IMR-90 (cell line): ENCODE measurements around the gene IPO13. TPM values are rescaled to one million over a fixed set of nuclear protein-coding genes. Genes with fewer than 3 reads are reported as not detected.

Experiments
- ATAC-seq: fragments of 200-7000 bp; cut with Tn5 transposase; 2 replicates; pipeline ENCODE4 v1.9.1; 2020; ENCODE audit warnings: low read depth, mild to moderate bottlenecking, moderate library complexity
- BruUV-seq: library from RNA; stranded (reverse); fragments of 400-500 nt; replicated peaks from 2 replicates; lab custom pipeline; 2021; lab: Mats Ljungman, UMichigan
- CTCF ChIA-PET: fragments of 300-600 bp; formaldehyde crosslinking; extraction: SDS; loops from one replicate; lab custom pipeline; 2021; ENCODE audit warnings: antibody characterized with exemption; lab: Yijun Ruan, JAX
- POLR2A ChIA-PET: fragments of 300-600 bp; sonication (Branson Sonifier 250); formaldehyde crosslinking; loops from one replicate; lab custom pipeline; 2022; ENCODE audit warnings: antibody characterized with exemption; ENCODE audit not compliant: unreplicated experiment; lab: Charles Lee
- DNase-seq: peaks from one replicate; pipeline ENCODE4 v3.0.0; 2013
- H2AFZ ChIP-seq: replicated peaks from 2 replicates; pipeline ENCODE3; 2013; ENCODE audit warnings: low read length, mild to moderate bottlenecking; ENCODE audit not compliant: poor library complexity
- H2AK5ac ChIP-seq: 2 replicates; pipeline ENCODE4 v1.6.1; 2013; ENCODE audit warnings: low read depth, low read length, inconsistent platforms
- H2AK9ac ChIP-seq: replicated peaks from 2 replicates; pipeline ENCODE3; 2013; ENCODE audit warnings: mild to moderate bottlenecking, low read depth, low read length, moderate library complexity; ENCODE audit not compliant: poor library complexity
- H2BK120ac ChIP-seq: 2 replicates; pipeline ENCODE4 v1.6.1; 2013; ENCODE audit warnings: low read depth, low read length, inconsistent platforms
- H2BK15ac ChIP-seq: 3 replicates; pipeline ENCODE4 v1.6.1; 2013; ENCODE audit warnings: low read depth, low read length, inconsistent platforms
- H2BK20ac ChIP-seq: 2 replicates; pipeline ENCODE4 v1.6.1; 2013; ENCODE audit warnings: low read depth, mild to moderate bottlenecking, inconsistent platforms, low read length, moderate library complexity
- H2BK5ac ChIP-seq: 2 replicates; pipeline ENCODE4 v1.6.1; 2013; ENCODE audit warnings: mild to moderate bottlenecking, low read depth, low read length, inconsistent platforms; ENCODE audit not compliant: poor library complexity, severe bottlenecking
- H3K14ac ChIP-seq: replicated peaks from 2 replicates; pipeline ENCODE4 v1.6.1; 2013; ENCODE audit warnings: low read depth, low read length, inconsistent platforms
- H3K18ac ChIP-seq: 2 replicates; pipeline ENCODE4 v1.6.1; 2013; ENCODE audit warnings: low read depth, low read length, control low read depth
- H3K23ac ChIP-seq: 2 replicates; pipeline ENCODE4 v1.6.1; 2013; ENCODE audit warnings: low read depth, low read length, inconsistent platforms
- H3K27ac ChIP-seq: 2 replicates; pipeline ENCODE4 v1.5.1; 2013; ENCODE audit warnings: mild to moderate bottlenecking, control low read depth, low read length; ENCODE audit not compliant: insufficient read depth
- H3K27me3 ChIP-seq: 2 replicates; pipeline ENCODE4 v1.6.1; 2013; ENCODE audit warnings: low read length; ENCODE audit not compliant: control insufficient read depth, insufficient read depth
- H3K36me3 ChIP-seq: 2 replicates; pipeline ENCODE4 v1.6.1; 2013; ENCODE audit warnings: low read length, mixed read lengths; ENCODE audit not compliant: control insufficient read depth, insufficient read depth
- H3K4ac ChIP-seq: 2 replicates; pipeline ENCODE4 v1.6.1; 2013; ENCODE audit warnings: low read depth, low read length, inconsistent platforms
- H3K4me1 ChIP-seq: 2 replicates; pipeline ENCODE4 v1.6.1; 2013; ENCODE audit warnings: low read length, mixed read lengths; ENCODE audit not compliant: control insufficient read depth, insufficient read depth
- H3K4me2 ChIP-seq: 2 replicates; pipeline ENCODE4 v1.6.1; 2013; ENCODE audit warnings: low read depth, mild to moderate bottlenecking, control low read depth, low read length, moderate library complexity
- H3K4me3 ChIP-seq: 2 replicates; pipeline ENCODE4 v1.5.1; 2013; ENCODE audit warnings: low read depth, mild to moderate bottlenecking, control low read depth, low read length, moderate library complexity; ENCODE audit not compliant: insufficient read depth
- H3K56ac ChIP-seq: 2 replicates; pipeline ENCODE4 v1.6.1; 2013; ENCODE audit warnings: low read length, inconsistent platforms; ENCODE audit not compliant: insufficient read depth; ENCODE audit errors: extremely low read depth
- H3K79me1 ChIP-seq, 2 experiments: 2 replicates each; pipeline ENCODE4 v1.6.1; 2013; ENCODE audit warnings: low read length in 2 of 2, inconsistent platforms in 1 of 2, low read depth in 1 of 2
- H3K9ac ChIP-seq: 2 replicates; pipeline ENCODE4 v1.6.1; 2013; ENCODE audit warnings: low read depth, low read length, control low read depth
- H3K9me1 ChIP-seq: 2 replicates; pipeline ENCODE4 v1.6.1; 2013; ENCODE audit warnings: low read length, inconsistent platforms; ENCODE audit not compliant: insufficient read depth
- H3K9me3 ChIP-seq: 2 replicates; pipeline ENCODE4 v1.6.1; 2013; ENCODE audit warnings: low read length; ENCODE audit not compliant: control insufficient read depth, insufficient read depth
- H4K20me1 ChIP-seq: 2 replicates; pipeline ENCODE4 v1.6.1; 2013; ENCODE audit warnings: low read length, inconsistent platforms; ENCODE audit not compliant: insufficient read depth
- H4K5ac ChIP-seq: 2 replicates; pipeline ENCODE4 v1.6.1; 2013; ENCODE audit warnings: mild to moderate bottlenecking, low read depth, low read length, control low read depth
- H4K8ac ChIP-seq, 2 experiments: 2 replicates each; pipeline ENCODE4 v1.6.1; 2013; ENCODE audit warnings: low read depth in 2 of 2, low read length in 2 of 2, control low read depth in 1 of 2, inconsistent platforms in 1 of 2
- H4K91ac ChIP-seq: 2 replicates; pipeline ENCODE4 v1.6.1; 2013; ENCODE audit warnings: low read depth, low read length, inconsistent platforms; ENCODE audit not compliant: insufficient read depth
- BHLHE40 ChIP-seq: fragments of 150-350 bp; IDR thresholded peaks from 2 replicates; pipeline ENCODE4 v1.6.1; 2016; ENCODE audit warnings: mild to moderate bottlenecking, low read depth, low read length
- CEBPB ChIP-seq: IDR thresholded peaks from 2 replicates; pipeline ENCODE4 v1.6.1; 2012; ENCODE audit warnings: low read depth, low read length, improper control_type of control experiment
- CHD1 ChIP-seq: IDR thresholded peaks from 2 replicates; pipeline ENCODE4 v1.6.1; 2012; ENCODE audit warnings: low read depth, low read length, improper control_type of control experiment
- CTCF ChIP-seq: conservative IDR thresholded peaks from 2 replicates; pipeline ENCODE4 v1.5.1; 2012; ENCODE audit warnings: mild to moderate bottlenecking, low read depth, low read length, improper control_type of control experiment
- ELK1 ChIP-seq: fragments of 150-350 bp; IDR thresholded peaks from 2 replicates; pipeline ENCODE4 v1.6.1; 2016; ENCODE audit warnings: low read depth, mild to moderate bottlenecking, low read length, moderate library complexity, borderline replicate concordance
- FOS ChIP-seq: fragments of 150-350 bp; IDR thresholded peaks from 2 replicates; pipeline ENCODE4 v1.6.1; 2016; ENCODE audit warnings: low read depth, low read length
- MAFK ChIP-seq: IDR thresholded peaks from 2 replicates; pipeline ENCODE4 v1.6.1; 2012; ENCODE audit warnings: low read depth, low read length, improper control_type of control experiment
- MAZ ChIP-seq: IDR thresholded peaks from 2 replicates; pipeline ENCODE4 v1.6.1; 2012; ENCODE audit warnings: low read depth, mild to moderate bottlenecking, low read length, improper control_type of control experiment, moderate library complexity, borderline replicate concordance
- MXI1 ChIP-seq: IDR thresholded peaks from 2 replicates; pipeline ENCODE4 v1.6.1; 2012; ENCODE audit warnings: low read depth, mild to moderate bottlenecking, low read length, moderate library complexity, borderline replicate concordance
- NFE2L2 ChIP-seq: fragments of 150-350 bp; IDR thresholded peaks from 2 replicates; pipeline ENCODE4 v1.6.1; 2016; ENCODE audit warnings: low read depth, mild to moderate bottlenecking, low read length
- POLR2A ChIP-seq: IDR thresholded peaks from 2 replicates; pipeline ENCODE4 v1.6.1; 2012; ENCODE audit warnings: mild to moderate bottlenecking, low read depth, low read length
- RAD21 ChIP-seq: IDR thresholded peaks from 2 replicates; pipeline ENCODE4 v1.6.1; 2012; ENCODE audit warnings: low read length, improper control_type of control experiment
- RCOR1 ChIP-seq: IDR thresholded peaks from 2 replicates; pipeline ENCODE4 v1.6.1; 2012; ENCODE audit warnings: mild to moderate bottlenecking, low read length, improper control_type of control experiment; ENCODE audit not compliant: insufficient replicate concordance
- RFX5 ChIP-seq: IDR thresholded peaks from 2 replicates; pipeline ENCODE4 v1.8.0; 2012; ENCODE audit warnings: low read depth, mild to moderate bottlenecking, low read length, moderate library complexity
- SMC3 ChIP-seq: fragments of 150-350 bp; IDR thresholded peaks from 2 replicates; pipeline ENCODE4 v1.6.1; 2016; ENCODE audit warnings: low read depth, mild to moderate bottlenecking, antibody characterized with exemption, low read length, moderate library complexity
- WGBS, 2 experiments: methylation state at CpG; one replicate each; pipeline versions ENCODE4 v1.1.5 to v1.1.7; 2013; ENCODE audit warnings: missing lambda C conversion rate in 2 of 2; ENCODE audit not compliant: insufficient read length in 1 of 2; ENCODE audit errors: extremely low coverage in 2 of 2; 5-methylcytosine and 5-hydroxymethylcytosine counted together
- dilution Hi-C: fragments of 300-500 bp; cut with HindIII; formaldehyde crosslinking; loops from one replicate; pipeline ENCODE4 v1.14.3; 2018; ENCODE audit warnings: low sequenced_read_pairs; ENCODE audit not compliant: unreplicated experiment
- in situ Hi-C: fragments of 300-500 bp; cut with MboI; formaldehyde crosslinking; loops from 3 replicates; pipeline ENCODE4 v1.14.3; 2019; ENCODE audit warnings: low sequenced_read_pairs, inconsistent platforms, mixed read lengths
- intact Hi-C: fragments of 100-400 bp; cut with micrococcal nuclease; formaldehyde crosslinking; loops from 2 replicates; pipeline ENCODE4 v1.10.0; 2022
- polyA plus RNA-seq, 3 experiments: library from polyadenylated mRNA; depleted of rRNA; stranded (reverse); fragments of >200 nt; gene quantifications; 2 replicates each; pipeline ENCODE4 v1.2.3, GENCODE V29; 2012; ENCODE audit warnings: low replicate concordance in 1 of 3
- total RNA-seq: library from RNA; depleted of rRNA; stranded (reverse); fragments of >200 nt; gene quantifications from 2 replicates; pipeline ENCODE4 v1.2.3, GENCODE V29; 2012

The IPO13 gene
- total and polyA plus RNA-seq, 2 of the 4 experiments (the other 2 are of a cell fraction) = 15.2 to 18.7 TPM

GRCh38 chr1:43969746-43970466 is 23.2 kb downstream of the IPO13 start, which contains the start of gene DPH2:
DPH2 (plus strand) TSS chr1:43970010; CDS start chr1:43970176, 166 bp downstream.
- peaks cover 13 to 18% of the 10 kb centered on the region in 2 experiments; a peak in 3 of 4 replicates for H3K79me1 ChIP-seq
- peak within 1 kb of the TSS; percentile 94 for H2AFZ ChIP-seq
- peak within 1 kb of the TSS; percentile 88 for H2AK9ac ChIP-seq
- H3K9ac ChIP-seq = peak within 1 kb of the TSS; percentile 66
- peak within 1 kb of the TSS; percentile 33; the same call in 1 of the 2 replicates for H3K27ac ChIP-seq
- no peak within 1 kb of the TSS for H3K18ac ChIP-seq
- WGBS, 2 experiments = 9% methylated on average over 5 of the region's 47 CpGs; no CpG with 5 or more reads in 1 of the 2 experiments
- no peak within 1 kb of the TSS for H3K56ac ChIP-seq
- no peak within 1 kb of the TSS for H2BK15ac ChIP-seq
- H3K23ac ChIP-seq = 0 out of 2 replicates have a peak within 1 kb of the TSS, but pooled peaks have one; percentile 13
- ChIA-PET CTCF (interaction anchor here (1.0 to 1.4 kb wide), 2 partner anchors 24 to 207 kb away, joined by 3 to 4 read pairs; no protein-coding TSS in a partner anchor), POLR2A (no interaction called here)
- H3K9me1 ChIP-seq = peaks cover 13% of the 10 kb centered on the region
- DNase-seq = peak; percentile 97
- no peak within 1 kb of the TSS for H2BK5ac ChIP-seq
- peak within 1 kb of the TSS; percentile 88 for H3K4me3 ChIP-seq
- peak within 1 kb of the TSS; percentile 15 to 85; a peak in 2 of 4 replicates for H4K8ac ChIP-seq
- H3K4me2 ChIP-seq = peak within 1 kb of the TSS; percentile 81
- no peaks in the 10 kb centered on the region for H3K27me3 ChIP-seq
- peak; percentile 91 for ATAC-seq
- H4K91ac ChIP-seq = peak within 1 kb of the TSS; percentile 63
- in situ Hi-C loops (loop anchor here (25.0 kb wide), 1 partner anchor 433 kb away; the partner anchor contains the start of gene PTPRF), dilution Hi-C loops (no loop called here), intact Hi-C loops (loop anchor here (1.0 to 2.0 kb wide), 2 partner anchors 23 to 259 kb away; partner anchors contain the start of gene IPO13)
- 0 out of 2 replicates have a peak within 1 kb of the TSS, but pooled peaks have one; percentile 65 for H3K14ac ChIP-seq
- 0 out of 2 replicates have a peak, but pooled peaks cover 2% of the 10 kb centered on the region for H3K4me1 ChIP-seq
- H4K5ac ChIP-seq = peak within 1 kb of the TSS; percentile 25; the same call in 1 of the 2 replicates
- H2BK20ac ChIP-seq = no peak within 1 kb of the TSS
- peaks cover 12% of the 10 kb centered on the region for H3K36me3 ChIP-seq
- H3K9me3 ChIP-seq = no peaks in the 10 kb centered on the region
- H2BK120ac ChIP-seq = no peak within 1 kb of the TSS
- H3K4ac ChIP-seq = peak within 1 kb of the TSS; percentile 72; the same call in 1 of the 2 replicates
- H2AK5ac ChIP-seq = peak within 1 kb of the TSS; percentile 36; the same call in 1 of the 2 replicates
- H4K20me1 ChIP-seq = no peaks in the 10 kb centered on the region
- BruUV-seq = no TSS peak
- 0 out of 2 replicates have a peak, but pooled peaks have one; percentile 22 for TF ChIP-seq MAZ
- 0 out of 2 replicates have a peak, but pooled peaks have one; percentile 21 for TF ChIP-seq FOS
- no peak for TF ChIP-seq CEBPB
- TF ChIP-seq SMC3 = no peak
- TF ChIP-seq MAFK = no peak
- no peak for TF ChIP-seq RAD21
- no peak for TF ChIP-seq ELK1
- TF ChIP-seq MXI1 = peak; percentile 99
- no peak for TF ChIP-seq RFX5
- no peak for TF ChIP-seq BHLHE40
- no peak for TF ChIP-seq NFE2L2
- TF ChIP-seq CTCF = no peak; the same call in 1 of the 2 replicates
- no peak for TF ChIP-seq POLR2A
- TF ChIP-seq CHD1 = no peak
- TF ChIP-seq RCOR1 = no peak
